Esophagus muscularis mucosa (tissue), 4 donors: ENCODE results near the gene PRR5. TPM values are rescaled to one million over a fixed set of nuclear protein-coding genes. Genes with fewer than 3 reads are reported as not detected.
A peak's percentile ranks its signal among the peaks of the same experiment; 100 is the strongest.

Experiments used
- DNase-seq: peaks from one replicate; pipeline ENCODE4 v3.0.0-alpha.2; 2017; ENCODE audit errors: extremely low spot score
- H3K27ac ChIP-seq, 4 donors: fragments of 200-600 bp; sonication (generic); replicated peaks in 1 of 4; 1 replicate in 3 of 4; 2 replicates in 1 of 4; pipeline ENCODE4 v1.5.1; 2016 to 2019; ENCODE audit warnings: mild to moderate bottlenecking in 1 of 4
- H3K27me3 ChIP-seq, 4 donors: fragments of 200-600 bp; sonication (generic); one replicate each; pipeline versions ENCODE4 v1.5.1 to v1.6.0; 2016 to 2019
- H3K36me3 ChIP-seq, 4 donors: fragments of 200-600 bp; sonication (generic); one replicate each; pipeline ENCODE4 v1.5.1; 2016 to 2019
- H3K4me1 ChIP-seq, 4 donors: fragments of 200-600 bp; sonication (generic); one replicate each; pipeline ENCODE4 v1.5.1; 2016 to 2019
- H3K4me3 ChIP-seq, 4 donors: fragments of 200-600 bp; sonication (generic); 1 replicate in 2 of 4; 2 replicates in 2 of 4; pipeline ENCODE4 v1.5.1; 2016 to 2019; ENCODE audit warnings: mild to moderate bottlenecking in 4 of 4, moderate library complexity in 1 of 4
- H3K9me3 ChIP-seq, 4 donors: fragments of 200-600 bp; sonication (generic); 1 replicate in 3 of 4; 2 replicates in 1 of 4; pipeline ENCODE4 v1.5.1; 2016 to 2019
- CTCF ChIP-seq, 3 experiments: fragments of 200-600 bp in 2 of 3; fragments of 450-650 bp in 1 of 3; sonication (generic) in 2 of 3; IDR thresholded peaks; one replicate each; pipeline ENCODE4 v1.5.1; 2017 to 2019; ENCODE audit warnings: antibody characterized with exemption in 3 of 3, mild to moderate bottlenecking in 2 of 3, moderate library complexity in 1 of 3
- EP300 ChIP-seq: sonication (generic); formaldehyde crosslinking; IDR thresholded peaks from one replicate; pipeline ENCODE4 v1.6.1; 2017; ENCODE audit warnings: antibody characterized with exemption
- POLR2A ChIP-seq: fragments of 450-650 bp; IDR thresholded peaks from one replicate; pipeline ENCODE4 v1.6.1; 2017; ENCODE audit warnings: antibody characterized with exemption, moderate library complexity, mild to moderate bottlenecking, low read depth
- POLR2AphosphoS5 ChIP-seq, 2 donors: sonication (generic); formaldehyde crosslinking; IDR thresholded peaks; one replicate each; pipeline ENCODE4 v1.6.1; 2017; ENCODE audit warnings: antibody characterized with exemption in 2 of 2
- WGBS: methylation state at CpG from one replicate; pipeline ENCODE4 v1.1.5; 2018; 5-methylcytosine and 5-hydroxymethylcytosine counted together
- intact Hi-C: fragments of 100-400 bp; cut with DNase I; formaldehyde crosslinking; loops from one replicate; pipeline ENCODE4 v1.15.1; 2023
- total RNA-seq, 4 donors: library from RNA; depleted of rRNA; stranded (reverse); fragments of >200 nt; gene quantifications; one replicate each; pipeline versions ENCODE4 v1.1.0 to v1.2.1, GENCODE V29; 2016

PRR5 gene
- total RNA-seq, 4 donors from 2014 or later: 5.6 to 16.6 (median 11.4) TPM

DNA sequence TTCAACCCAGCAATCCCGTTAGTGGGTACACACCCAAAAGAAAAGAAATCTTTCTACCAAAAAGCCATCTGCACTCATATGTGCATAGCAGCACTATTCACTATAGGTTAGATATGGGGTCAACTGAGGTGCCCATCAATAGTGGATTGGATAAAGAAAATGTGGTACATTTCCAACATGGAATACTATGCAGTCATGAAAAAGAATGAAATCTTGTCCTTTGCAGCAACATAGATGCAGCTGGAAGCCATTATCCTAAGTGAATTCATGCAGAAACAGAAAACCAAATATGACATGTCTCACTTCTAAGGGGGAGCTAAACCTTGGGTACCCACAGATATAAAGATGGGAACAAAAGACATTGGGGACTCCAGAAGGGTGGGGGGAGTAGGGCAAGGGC lies 48.5 kb downstream of the PRR5 start:
- Histone ChIP-seq H3K27ac (no peak overlapping the region), H3K36me3 (no peaks in the 10 kb centered on the region), H3K27me3 (peaks cover 0 to 84% (median 28%) of the 10 kb centered on the region in 4 donors), H3K4me3 (no peak overlapping the region), H3K9me3 (no peaks in the 10 kb centered on the region), H3K4me1 (peaks cover 0 to 20% (median 18%) of the 10 kb centered on the region in 4 donors)
- intact Hi-C loops: no loop called here
- TF ChIP-seq EP300: no peak
- TF ChIP-seq POLR2AphosphoS5 (IDR thresholded peaks at IDR 0.05): no peak
- no peak for TF ChIP-seq CTCF (IDR thresholded peaks at IDR 0.05)
- no peak for TF ChIP-seq POLR2A
- DNase-seq: no peak
- 38% methylated on average over 1 of the region's 1 CpG for WGBS

GRCh38 chr22:44752285-44753188 lies 50.5 kb downstream of the PRR5 start, which contains the start of gene ARHGAP8:
ARHGAP8 (plus strand) TSS chr22:44752575; CDS start chr22:44786528, 33,953 bp downstream.
- intact Hi-C loops: no loop called here
- Histone ChIP-seq H3K4me3 (peak within 1 kb of the TSS in 3 of 4 donors; percentile 24 to 37 (median 30)), H3K27me3 (peaks cover 0 to 88% (median 26%) of the 10 kb centered on the region in 4 donors), H3K27ac (no peak within 1 kb of the TSS), H3K36me3 (no peaks in the 10 kb centered on the region), H3K4me1 (peaks cover 0 to 20% (median 18%) of the 10 kb centered on the region in 4 donors), H3K9me3 (no peaks in the 10 kb centered on the region)
- DNase-seq: no peak
- WGBS: 14% methylated on average over 38 of the region's 78 CpGs
- TF ChIP-seq CTCF (IDR thresholded peaks at IDR 0.05) (no peak), POLR2AphosphoS5 (IDR thresholded peaks at IDR 0.05) (no peak), EP300 (no peak), POLR2A (no peak)

GRCh38 chr22:44753189-44754042 lies 51.4 kb downstream of the PRR5 start:
- DNase-seq: no peak
- Histone ChIP-seq H3K36me3 (no peaks in the 10 kb centered on the region), H3K27ac (no peak overlapping the region), H3K4me3 (no peak overlapping the region), H3K9me3 (no peaks in the 10 kb centered on the region), H3K27me3 (peaks cover 0 to 86% (median 26%) of the 10 kb centered on the region in 4 donors), H3K4me1 (peaks cover 0 to 20% (median 18%) of the 10 kb centered on the region in 4 donors)
- TF ChIP-seq POLR2AphosphoS5 (IDR thresholded peaks at IDR 0.05) (no peak), POLR2A (no peak), EP300 (no peak), CTCF (IDR thresholded peaks at IDR 0.05) (no peak)
- intact Hi-C loops: no loop called here
- WGBS: 35% methylated on average over 28 of the region's 29 CpGs

GRCh38 chr22:44754998-44755397 lies 53.0 kb downstream of the PRR5 start:
- Histone ChIP-seq H3K27me3 (peaks cover 0 to 87% (median 26%) of the 10 kb centered on the region in 4 donors), H3K36me3 (no peaks in the 10 kb centered on the region), H3K4me1 (peaks cover 0 to 20% (median 18%) of the 10 kb centered on the region in 4 donors), H3K27ac (no peak overlapping the region), H3K9me3 (no peaks in the 10 kb centered on the region), H3K4me3 (no peak overlapping the region)
- WGBS: 75% methylated on average over 6 of the region's 7 CpGs
- no peak for DNase-seq
- TF ChIP-seq EP300 (no peak), POLR2A (no peak), POLR2AphosphoS5 (IDR thresholded peaks at IDR 0.05) (no peak), CTCF (IDR thresholded peaks at IDR 0.05) (no peak)
- intact Hi-C loops: no loop called here
